Erythroblast (primary cell): ENCODE measurements around the gene P2RX3.

ENCODE experiments used
- GATA1 ChIP-seq: IDR thresholded peaks from 2 replicates; pipeline ENCODE4 v1.6.1; 2011; ENCODE audit warnings: low read depth, mild to moderate bottlenecking, control low read depth, low read length, moderate library complexity
- POLR2A ChIP-seq: IDR thresholded peaks from 2 replicates; pipeline ENCODE4 v1.6.1; 2011; ENCODE audit warnings: mild to moderate bottlenecking, low read length

GRCh38 chr11:57414612-57415212, 76.6 kb downstream of the P2RX3 start:
- TF ChIP-seq POLR2A (no peak), GATA1 (no peak)
